UCSD-AML1 (cell line): ENCODE results near the gene IRAK1BP1.
"Not testable (repeated sequence)": the region's sequence is repeated elsewhere in the genome, so short reads cannot be mapped to it uniquely, and the experiment has no call there.

Source experiments
- DNase-seq: peaks from one replicate; lab custom pipeline; 2025; ENCODE audit not compliant: unreplicated experiment; lab: John Stamatoyannopoulos, UW

IRAK1BP1 gene, protein sequence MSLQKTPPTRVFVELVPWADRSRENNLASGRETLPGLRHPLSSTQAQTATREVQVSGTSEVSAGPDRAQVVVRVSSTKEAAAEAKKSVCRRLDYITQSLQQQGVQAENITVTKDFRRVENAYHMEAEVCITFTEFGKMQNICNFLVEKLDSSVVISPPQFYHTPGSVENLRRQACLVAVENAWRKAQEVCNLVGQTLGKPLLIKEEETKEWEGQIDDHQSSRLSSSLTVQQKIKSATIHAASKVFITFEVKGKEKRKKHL

DNA sequence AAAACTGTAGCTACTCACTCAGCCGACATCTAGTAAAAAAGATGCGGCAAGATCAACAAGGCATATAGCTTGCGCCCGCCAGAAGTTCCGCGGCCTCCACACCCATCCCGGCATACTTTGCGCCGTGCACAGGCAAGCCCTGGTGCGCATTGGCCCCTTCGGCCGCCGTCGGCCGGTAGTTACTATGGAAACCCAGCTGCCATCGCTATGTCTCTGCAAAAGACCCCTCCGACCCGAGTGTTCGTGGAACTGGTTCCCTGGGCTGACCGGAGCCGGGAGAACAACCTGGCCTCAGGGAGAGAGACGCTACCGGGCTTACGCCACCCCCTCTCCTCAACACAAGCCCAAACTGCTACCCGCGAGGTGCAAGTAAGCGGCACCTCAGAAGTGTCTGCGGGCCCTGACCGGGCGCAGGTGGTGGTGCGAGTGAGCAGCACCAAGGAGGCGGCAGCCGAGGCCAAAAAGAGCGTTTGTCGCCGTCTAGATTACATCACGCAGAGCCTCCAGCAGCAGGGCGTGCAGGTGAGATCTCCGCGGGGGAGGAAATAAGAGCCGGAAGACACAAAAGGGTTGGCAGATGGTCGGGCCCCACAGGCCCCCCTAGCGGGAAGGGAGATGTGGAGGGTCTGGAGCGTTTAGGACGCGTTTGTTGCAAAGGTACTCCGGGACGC, at the start of gene IRAK1BP1:
Gene IRAK1BP1 (plus strand): TSS at position 182 of the 671 bp plus-strand sequence. CDS start 26 bp downstream, at position 208.
- peak; percentile 81 for DNase-seq

DNA sequence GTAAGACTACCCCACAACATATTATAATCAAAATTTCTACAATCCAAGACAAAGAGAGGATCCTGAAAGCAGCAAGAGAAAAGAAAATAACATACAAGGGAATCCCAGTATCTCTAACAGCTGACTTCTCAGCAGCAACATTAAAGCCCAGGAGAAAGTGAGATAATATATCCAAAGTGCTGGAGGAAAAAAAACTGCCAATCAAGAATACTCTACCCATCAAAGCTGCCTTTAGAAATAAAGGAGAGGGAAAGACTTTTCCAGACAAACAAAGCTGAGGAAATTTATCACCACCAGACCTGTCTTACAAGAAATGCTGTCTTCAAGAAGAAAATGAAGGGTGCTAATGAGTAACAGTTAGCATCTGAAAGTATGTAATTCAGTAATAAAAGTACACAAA, 43.3 kb upstream of the IRAK1BP1 start:
- DNase-seq, result no peak

DNA sequence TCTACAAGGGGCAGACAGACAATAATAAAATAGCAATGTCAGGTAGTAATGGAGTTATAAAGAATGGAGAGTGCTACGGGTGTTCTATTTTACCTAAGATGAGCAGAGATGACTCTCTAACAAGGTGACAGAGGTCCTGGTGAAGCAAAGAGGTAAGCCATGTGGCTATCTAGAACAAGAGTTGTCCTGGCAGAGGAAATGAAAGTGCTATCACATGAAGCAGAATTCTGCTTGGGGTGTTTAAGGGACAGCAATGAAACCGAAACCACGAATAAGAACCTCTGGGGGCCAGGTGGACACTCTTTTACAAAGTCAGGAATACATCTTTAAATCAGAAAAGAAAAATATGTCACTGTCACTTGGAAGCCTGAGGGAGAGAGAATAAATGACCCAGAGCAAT, 37.9 kb upstream of the IRAK1BP1 start:
- DNase-seq, result no peak

DNA sequence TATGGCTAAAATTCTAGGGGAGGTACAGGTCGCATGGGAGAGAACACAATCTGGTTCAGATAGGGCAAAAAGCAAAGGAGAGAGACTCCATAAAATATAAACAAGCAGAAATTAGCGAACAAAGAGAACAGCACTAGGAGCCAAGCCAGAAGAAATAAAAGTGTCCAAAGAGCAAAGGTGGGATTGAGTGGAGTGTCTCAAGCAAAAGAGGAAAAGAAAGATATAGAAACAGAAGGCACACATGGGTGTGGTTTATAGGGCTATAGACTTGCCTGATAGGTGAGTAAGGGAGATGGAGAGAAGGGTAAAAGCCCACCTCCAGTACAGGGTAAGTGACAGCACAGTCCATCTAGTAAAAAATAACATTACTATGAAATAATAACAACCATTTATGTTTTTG, 36.5 kb upstream of the IRAK1BP1 start:
- no peak for DNase-seq

DNA sequence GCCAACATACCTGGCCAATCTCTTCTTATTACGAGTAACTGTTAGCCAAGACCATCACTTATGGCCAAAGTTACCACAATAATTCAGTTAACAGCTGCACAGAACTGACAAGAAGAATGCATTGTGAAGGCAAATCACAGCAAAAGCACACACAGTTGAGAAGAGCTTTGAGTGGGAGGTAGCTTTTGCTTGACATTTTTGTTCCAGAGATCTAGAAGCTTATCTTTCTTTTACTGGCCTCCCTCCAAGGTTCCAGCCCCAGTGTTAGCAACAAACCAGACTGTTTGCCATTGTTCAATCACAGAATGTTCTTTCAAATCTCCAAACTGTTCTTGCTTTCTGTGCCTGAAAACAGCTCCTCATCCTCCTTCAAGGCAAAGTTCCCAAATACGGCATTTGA, 35.9 kb upstream of the IRAK1BP1 start:
- no peak for DNase-seq

DNA sequence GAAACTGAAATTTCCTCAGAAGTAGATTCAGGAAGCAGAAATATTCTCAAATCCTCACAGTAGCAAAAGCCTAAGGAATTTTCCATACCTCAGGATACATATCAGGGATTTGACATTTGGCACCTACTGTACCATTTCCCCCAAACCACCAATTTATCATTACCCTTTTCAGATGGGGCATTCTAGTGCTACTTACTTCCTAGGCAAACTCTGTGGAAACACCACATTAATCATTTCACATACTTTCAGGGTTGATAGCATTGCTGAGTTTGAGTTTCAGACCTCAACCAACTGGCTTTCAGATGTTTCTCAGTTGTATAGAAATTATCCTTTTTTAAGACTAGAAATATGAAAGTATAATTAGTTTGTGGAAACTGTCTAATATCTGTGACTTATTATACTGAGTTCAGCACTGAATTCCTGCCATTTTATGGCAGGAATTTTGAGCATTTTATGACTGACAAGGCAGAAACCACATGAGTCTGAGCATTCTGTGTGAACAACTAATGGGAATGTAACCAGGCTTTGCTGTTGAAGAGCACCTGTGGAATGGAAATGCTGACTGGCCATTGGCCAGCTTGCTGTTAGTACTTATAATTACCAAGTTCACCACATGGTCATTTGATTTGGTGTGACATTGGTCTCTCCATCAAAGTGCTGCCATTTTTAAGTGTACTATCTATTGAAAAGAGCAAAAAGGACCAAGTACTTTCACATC, 35.1 kb upstream of the IRAK1BP1 start:
- DNase-seq, result no peak

DNA sequence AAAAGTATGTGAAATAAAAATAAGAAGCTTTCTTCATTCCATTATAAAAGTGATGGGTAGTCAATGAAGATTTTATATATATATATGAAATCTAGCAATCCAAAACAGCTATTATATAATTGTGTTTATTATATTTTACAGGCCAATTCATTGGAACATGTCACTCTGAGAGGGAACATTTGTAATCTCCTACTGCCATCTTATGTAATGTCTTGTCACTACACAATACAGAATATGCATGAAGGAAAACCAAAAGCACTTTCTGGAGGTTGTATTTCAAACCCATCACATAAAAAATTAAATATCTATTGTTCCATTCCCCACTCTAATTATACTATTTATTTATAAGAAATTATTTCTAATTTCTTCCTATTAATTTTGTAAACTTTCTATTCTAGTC, 31.5 kb upstream of the IRAK1BP1 start:
- DNase-seq, result no peak

DNA sequence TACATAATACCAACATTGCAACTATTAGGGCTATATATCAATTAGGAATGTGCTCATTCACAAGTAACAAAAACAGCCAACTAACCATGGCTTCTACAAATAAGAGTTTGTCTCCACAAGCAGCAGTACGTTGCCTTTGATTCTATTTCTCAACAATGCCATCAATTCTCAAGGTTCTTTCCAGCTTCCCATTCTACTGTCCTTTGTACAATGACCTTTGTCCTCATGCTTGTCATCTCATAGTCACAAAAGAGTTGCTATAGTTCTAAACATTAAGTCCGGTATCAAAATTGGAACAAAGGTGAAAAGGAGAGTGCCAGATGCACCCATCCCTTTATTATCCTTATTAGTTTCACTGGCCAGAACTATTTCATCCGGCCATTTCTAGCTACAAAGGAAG, 30.8 kb upstream of the IRAK1BP1 start:
- no peak for DNase-seq

DNA sequence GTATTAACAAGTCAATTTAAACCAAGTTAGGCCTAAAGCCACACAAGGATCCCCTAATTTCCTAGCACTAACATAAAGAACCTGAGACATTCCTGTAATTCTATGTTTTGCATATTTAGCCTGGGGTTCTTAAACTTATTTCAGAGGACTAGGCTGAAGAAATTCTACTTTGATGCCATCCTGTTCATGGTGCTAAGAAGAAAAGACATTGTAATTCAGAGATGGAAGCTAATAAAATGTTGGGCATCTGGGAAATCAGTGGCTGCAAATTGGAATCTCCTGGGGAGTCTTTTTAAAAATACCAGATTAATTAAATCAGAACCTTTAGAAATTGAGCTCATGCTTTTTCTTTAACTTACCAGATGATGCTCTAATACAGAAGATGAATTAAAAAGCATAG, 26.2 kb upstream of the IRAK1BP1 start:
- DNase-seq, result no peak

DNA sequence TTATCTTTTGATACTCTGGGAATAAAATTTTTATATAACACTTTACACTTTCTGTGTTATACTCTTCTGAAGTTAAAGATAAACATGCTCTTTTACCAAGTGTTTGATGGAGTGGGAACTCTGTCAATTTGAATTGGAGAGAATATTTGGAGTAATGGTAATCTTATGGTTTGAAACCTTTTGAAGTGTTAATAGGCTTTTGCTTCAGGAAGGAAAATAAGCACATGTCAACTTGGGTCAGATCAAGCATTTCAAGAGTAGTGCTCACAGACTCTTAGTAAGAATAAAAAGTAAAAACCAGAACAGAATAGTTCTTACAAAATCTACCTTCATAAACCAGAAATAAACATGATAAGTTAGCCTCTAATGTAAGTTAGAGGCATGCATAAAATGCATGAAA, 24.4 kb upstream of the IRAK1BP1 start:
- no peak for DNase-seq

DNA sequence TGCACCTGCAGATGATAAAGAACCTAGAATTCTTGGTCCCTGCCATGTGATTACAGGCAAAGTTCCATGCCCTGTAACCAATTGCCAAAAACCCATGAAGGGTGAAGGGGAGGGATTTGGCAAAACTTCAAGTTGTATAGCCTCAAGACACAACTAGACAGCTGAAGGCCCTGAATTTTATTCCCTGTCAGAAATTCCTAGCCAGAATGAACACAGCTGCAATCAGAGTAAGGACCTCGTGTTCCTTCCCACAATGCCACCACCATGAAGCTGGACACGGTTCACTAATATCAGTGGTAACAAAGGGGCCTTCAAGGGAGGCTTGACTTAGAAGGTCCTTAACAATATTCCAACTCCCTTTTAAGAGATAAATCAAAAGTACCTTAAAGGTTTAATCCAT, 22.5 kb upstream of the IRAK1BP1 start:
- no peak for DNase-seq

DNA sequence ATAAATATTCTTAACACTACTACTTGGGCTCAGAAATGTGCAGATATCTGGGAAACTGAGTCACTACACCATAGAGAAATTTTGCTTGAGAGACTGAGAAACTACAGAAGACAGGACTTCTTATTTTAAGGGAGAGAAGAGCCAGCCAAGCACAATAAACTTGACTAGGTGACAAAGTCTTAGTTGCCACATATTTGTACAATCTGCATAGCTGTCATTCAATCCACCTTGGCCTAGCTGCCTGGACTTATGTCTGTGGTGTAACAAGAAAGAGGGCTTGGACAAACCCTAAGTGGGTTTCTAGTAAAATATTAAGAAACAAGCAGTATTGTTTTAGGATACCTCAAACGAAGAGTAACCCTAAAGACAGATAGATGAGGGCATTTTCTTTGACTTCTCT, 21.8 kb upstream of the IRAK1BP1 start:
- DNase-seq, result no peak

DNA sequence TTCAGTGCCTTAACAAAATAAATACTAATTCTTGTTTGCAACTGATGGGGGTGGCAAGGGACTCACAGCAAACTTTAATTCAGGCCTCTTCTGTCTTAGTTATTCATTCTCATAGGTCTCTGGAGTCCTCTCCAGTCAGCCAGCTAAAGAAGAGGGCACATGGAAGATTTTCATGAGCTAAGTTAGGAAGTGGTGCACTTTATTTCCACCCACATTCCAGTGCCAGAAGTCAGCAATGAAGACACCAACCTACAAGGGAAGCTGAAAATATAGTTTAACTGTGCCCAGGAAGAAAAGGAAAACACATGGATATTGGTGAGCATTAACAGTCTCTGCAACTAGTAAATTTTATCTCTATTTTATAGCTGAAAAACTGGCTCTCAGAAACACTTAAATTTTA, 16.7 kb upstream of the IRAK1BP1 start:
- DNase-seq, result no peak

DNA sequence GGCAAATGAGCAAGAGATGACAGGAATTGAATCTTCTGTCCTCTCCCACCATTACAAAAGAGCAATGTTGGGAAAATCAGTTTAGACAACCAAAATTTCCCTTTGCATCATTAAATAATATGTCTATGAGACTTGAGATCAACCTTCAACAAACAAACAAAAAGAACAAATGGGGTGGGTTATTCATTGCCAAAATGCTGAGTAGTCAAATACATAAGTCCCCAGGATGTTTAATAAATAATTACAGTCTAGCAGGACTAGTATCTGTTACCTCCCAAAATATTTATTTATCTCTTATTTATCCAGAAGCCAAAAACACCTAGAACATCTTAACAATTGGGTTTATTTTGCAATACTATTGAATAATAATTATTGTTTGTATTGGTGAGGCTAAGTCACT, 16.2 kb upstream of the IRAK1BP1 start:
- DNase-seq, result no peak

DNA sequence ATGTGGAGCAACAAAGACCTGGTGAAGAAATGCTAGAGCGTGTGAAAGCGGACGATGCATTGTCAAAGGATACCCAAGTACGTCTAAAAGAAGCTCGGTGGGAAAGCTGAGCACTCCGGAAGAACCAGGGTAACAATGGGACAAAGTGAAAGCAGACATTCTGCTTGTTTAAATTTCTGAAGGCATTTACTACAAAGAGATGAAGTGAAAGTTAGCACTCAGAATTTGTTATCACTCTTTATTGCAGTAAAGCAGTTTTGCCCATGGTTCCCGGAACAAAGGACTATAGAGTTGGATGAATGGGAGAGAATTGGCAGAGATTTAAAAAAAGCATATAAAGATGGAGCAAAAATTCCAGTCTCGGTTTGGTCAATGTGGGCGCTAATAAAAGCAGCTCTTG, 12.8 kb upstream of the IRAK1BP1 start:
- no peak for DNase-seq

DNA sequence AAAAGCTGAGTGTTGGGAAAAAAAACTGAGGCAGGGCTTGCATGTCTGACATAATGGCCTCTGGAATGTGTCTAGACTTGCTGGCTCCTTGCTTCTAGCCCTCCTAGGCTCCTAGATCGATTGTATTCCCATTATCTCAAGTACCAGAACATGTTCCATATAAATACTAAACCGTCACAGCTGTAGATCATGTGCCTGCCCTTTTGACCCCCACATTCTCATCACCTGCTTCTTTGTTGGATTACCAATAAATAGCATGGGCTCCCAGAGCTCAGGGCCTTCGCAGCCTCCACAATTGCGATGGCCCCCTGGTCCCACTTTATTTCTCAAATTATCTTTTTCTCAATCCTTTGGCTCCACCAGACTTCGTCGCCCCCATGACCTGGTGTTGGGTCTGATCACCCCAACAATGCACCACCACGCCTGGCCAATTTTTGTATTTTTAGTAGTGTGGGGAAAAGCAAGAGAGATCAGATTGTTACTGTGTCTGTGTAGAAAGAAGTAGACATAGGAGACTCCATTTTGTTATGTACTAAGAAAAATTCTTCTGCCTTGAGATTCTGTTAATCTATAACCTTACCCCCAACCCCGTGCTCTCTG, 8.9 kb upstream of the IRAK1BP1 start:
- DNase-seq, result not testable (repeated sequence)

DNA sequence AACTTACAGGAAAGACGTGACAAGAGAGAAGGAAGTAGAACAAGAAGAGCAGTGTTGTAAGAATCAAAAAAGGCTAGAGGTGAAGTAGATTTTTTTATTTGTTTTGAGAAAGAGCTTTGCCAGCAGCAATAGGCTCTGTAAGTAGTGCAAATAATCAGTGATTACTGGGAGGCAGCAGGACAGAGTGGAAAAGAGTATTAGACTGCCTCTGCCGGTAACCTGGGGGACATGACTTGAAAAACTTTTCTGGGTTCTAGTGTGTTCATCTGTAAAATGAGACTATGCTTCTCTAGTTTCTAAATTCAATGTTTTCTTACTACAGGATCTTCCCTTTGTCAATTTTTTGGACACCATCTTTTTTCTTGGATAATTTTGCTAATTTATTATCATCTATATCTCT, 5.8 kb upstream of the IRAK1BP1 start:
- DNase-seq, result no peak

DNA sequence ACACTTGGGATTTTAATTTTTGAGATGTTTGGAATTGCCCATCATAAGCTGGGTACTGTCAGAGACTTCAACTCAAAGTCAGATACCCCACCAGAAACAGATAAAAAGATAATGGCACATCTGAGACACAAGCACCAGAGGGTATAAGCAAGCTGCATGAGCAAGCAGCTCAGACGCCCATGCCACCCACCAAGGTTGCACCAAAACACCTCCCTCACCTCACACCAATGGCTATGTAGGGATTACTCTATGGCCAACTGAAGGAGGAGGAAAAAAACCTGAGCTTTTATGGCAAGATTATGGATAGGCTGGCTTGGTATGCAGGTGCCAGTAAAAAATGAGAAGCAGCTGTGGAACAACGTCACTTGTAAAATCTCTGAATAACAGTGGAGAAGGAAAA, 3.8 kb upstream of the IRAK1BP1 start:
- DNase-seq, result no peak

DNA sequence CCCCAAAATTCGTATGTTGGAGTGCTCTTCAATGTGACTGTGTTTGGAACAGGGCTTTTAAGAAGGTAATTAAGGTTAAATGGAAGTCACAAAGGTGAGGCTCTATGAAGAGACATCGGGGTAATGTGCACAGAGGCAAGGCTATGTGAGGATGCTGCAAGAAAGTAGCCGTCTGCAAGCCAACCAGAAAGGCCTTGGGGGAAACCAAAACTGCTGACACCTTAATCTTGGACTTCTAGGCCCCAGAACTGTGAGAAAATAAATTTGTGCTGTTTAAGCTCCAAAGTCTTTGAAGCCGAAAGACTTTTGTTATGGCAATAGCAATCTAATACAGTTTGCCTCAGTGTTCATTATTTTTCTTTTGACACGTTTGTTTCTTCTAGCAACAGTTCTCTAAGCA, 2.4 kb upstream of the IRAK1BP1 start:
- DNase-seq, result no peak

DNA sequence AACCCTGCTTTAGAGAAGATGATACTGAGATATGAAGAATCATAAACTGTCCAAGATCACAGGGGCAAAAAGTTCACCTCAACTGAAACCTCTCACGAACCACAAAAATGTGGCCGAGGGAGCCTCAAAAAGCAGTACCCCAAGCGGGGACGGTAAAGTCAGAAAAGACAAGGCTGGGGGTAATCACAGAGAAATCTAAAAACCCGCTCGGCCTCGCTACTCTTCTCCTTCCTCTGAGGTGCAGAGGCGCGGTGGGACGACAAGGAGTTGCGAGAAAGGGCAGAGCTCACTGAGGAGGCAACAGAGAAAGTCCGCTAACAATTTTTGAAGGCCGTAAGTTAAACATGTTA, 356 bp upstream of the IRAK1BP1 start:
- DNase-seq, result no peak

DNA sequence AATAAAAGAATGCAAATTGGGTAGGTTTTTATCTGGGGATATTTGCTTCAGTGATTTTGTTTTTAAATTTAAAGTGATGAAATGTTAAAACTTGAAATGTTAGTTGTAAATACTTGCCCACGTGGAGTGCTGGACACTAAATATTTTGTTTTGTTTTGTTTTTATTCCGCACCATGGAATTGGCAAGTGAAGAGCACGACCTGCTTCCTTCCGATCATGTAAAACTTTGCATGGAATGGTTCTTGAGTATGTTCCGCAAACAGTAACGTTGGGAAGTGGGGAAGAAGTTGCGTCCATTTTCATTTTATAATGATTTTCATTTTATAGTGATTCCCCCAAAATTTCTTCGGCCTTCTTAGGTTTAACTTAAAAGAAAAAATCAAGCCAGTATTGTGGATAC, 765 bp downstream of the IRAK1BP1 start:
- DNase-seq, result no peak

DNA sequence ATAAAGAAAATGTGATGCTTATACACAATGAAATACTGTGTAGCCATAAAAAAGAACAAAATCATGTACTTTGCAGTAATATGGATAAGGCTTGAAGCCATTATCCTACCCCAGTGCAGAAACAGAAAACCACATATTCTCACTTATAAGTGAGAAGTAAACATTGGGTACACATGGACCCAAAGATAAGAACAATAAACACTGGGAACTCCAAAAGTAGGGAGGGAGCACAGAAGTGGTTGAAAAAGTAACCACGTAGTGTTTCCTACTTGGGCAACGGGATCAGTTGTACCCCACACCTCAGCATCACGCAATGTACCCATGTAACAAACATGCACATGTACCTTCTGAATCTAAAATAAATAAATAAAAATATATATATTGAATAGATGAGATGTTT, 8.2 kb downstream of the IRAK1BP1 start:
- DNase-seq, result no peak
